Activated CD4-positive, alpha-beta T cell treated with anti-CD3 and anti-CD28 coated beads, Interleukin-2, amount 10 ng/mL, durations not matched to agents 7 days and 5 days (primary cell): Measurements from ENCODE around the gene GRIK2. TPM values are rescaled to one million over a fixed set of nuclear protein-coding genes. Genes with fewer than 3 reads are reported as not detected.

Experiments
- CTCF ChIA-PET: fragments of 350-600 bp; sonication (Branson Sonifier 250); formaldehyde crosslinking; loops from one replicate; lab custom pipeline; 2021; ENCODE audit warnings: antibody characterized with exemption; lab: Charles Lee
- POLR2A ChIA-PET: fragments of 350-600 bp; sonication (Branson Sonifier 250); formaldehyde crosslinking; loops from one replicate; lab custom pipeline; 2021; ENCODE audit warnings: antibody characterized with exemption; lab: Charles Lee
- DNase-seq: peaks from one replicate; pipeline ENCODE4 v3.0.0-alpha.2; 2020
- H3K27ac Mint-ChIP-seq: one replicate; pipeline ENCODE4 v1.8.0; 2021; ENCODE audit warnings: mild to moderate bottlenecking, moderate library complexity, mixed read lengths
- H3K27me3 Mint-ChIP-seq: one replicate; pipeline ENCODE4 v1.8.0; 2021; ENCODE audit warnings: mixed read lengths
- H3K36me3 Mint-ChIP-seq: one replicate; pipeline ENCODE4 v1.8.0; 2021; ENCODE audit warnings: low read depth, mixed read lengths
- H3K4me1 Mint-ChIP-seq: one replicate; pipeline ENCODE4 v1.8.0; 2021; ENCODE audit warnings: mixed read lengths
- H3K4me3 Mint-ChIP-seq: one replicate; pipeline ENCODE4 v1.8.0; 2021; ENCODE audit warnings: mild to moderate bottlenecking, moderate library complexity, mixed read lengths
- H3K9me3 Mint-ChIP-seq: one replicate; pipeline ENCODE4 v1.8.0; 2021; ENCODE audit warnings: mixed read lengths
- total RNA-seq, 2 experiments: library from RNA; stranded (reverse); gene quantifications; one replicate each; pipeline ENCODE4 v1.2.3, GENCODE V29; 2021

Gene GRIK2
- total RNA-seq, 2 experiments from 2014 or later = not detected

DNA sequence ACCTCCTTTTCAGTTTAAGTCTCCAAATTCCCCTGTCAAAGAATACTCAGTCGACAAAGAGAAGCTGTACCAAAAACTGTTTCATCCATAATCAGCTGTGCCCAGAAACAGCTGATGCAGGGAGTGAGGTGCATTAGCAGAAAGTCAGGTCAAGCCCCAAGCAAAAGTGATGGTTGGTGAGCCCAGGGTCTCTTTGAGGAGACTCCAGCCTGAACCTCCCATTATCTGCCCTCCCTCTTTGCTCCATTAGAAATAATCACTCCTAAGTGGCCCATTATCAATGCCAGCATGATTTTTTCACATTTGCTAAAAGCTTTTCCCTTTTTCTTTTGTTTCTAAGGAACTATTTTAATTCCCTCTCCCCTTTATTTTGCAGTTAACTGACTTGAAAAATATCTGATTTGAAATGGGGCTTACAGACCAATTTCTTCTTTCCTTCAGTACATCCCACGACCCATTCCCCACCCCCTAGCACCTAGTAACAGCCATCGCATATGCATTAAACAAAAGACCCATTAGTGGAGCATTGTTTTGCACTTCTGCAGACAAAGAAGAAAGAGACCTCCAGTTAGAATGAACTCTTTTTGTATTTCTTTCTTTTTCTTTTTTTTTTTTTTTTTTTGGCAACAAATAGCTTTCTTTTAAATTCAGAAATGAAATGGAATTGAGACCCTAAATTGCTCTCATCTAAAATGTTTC, 257.0 kb downstream of the GRIK2 start:
- ChIA-PET CTCF (no interaction called here), POLR2A (no interaction called here)
- Mint-ChIP-seq H3K4me1 (no peaks in the 10 kb centered on the region), H3K27me3 (no peaks in the 10 kb centered on the region), H3K4me3 (no peak overlapping the region), H3K9me3 (no peaks in the 10 kb centered on the region), H3K36me3 (no peaks in the 10 kb centered on the region), H3K27ac (no peak overlapping the region)
- no peak for DNase-seq

DNA sequence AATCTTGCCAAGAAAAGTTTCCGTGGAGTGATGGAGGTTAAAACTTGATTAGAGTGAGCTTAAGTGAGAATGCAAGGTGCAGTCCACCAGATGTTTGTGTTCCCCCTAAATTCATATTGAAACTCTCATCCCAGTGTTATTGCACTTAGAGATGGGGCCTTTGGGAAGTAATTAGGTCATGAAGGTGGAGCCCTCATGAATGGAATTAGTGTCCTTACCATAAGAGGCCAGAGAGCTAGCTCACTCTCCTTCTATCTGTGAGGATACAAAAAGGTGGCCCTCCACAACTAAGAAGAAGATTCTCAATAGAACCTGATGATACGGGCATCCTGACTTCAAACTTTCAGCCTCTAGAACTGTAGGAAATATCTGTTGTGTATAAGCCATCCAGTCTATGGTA, 258.6 kb downstream of the GRIK2 start:
- H3K4me3 Mint-ChIP-seq = no peak overlapping the region
- ChIA-PET CTCF (no interaction called here), POLR2A (no interaction called here)
- H3K27ac Mint-ChIP-seq = no peak overlapping the region
- no peaks in the 10 kb centered on the region for H3K9me3 Mint-ChIP-seq
- H3K4me1 Mint-ChIP-seq = no peaks in the 10 kb centered on the region
- H3K36me3 Mint-ChIP-seq = no peaks in the 10 kb centered on the region
- no peak for DNase-seq
- no peaks in the 10 kb centered on the region for H3K27me3 Mint-ChIP-seq

DNA sequence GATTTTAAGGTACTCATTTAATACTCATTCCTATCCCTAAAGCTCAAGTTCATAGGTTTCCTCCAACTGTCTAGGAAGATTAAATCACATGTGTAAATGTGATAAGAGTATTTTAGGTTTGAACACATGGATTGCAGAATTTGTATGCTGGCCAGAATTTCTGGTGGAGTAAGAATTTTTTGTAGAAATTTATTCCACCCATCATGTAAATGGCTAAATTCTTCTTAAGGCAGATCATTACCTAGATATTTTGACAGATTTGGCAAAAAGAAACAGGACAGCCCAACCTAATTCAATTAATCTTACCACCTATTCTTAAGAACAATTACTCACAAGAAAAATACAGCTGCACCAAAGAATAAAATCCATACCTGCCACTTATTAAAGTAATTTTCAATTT, 261.6 kb downstream of the GRIK2 start:
- no peak for DNase-seq
- no peak overlapping the region for H3K4me3 Mint-ChIP-seq
- no peak overlapping the region for H3K27ac Mint-ChIP-seq
- peaks cover 6% of the 10 kb centered on the region for H3K9me3 Mint-ChIP-seq
- ChIA-PET CTCF (no interaction called here), POLR2A (no interaction called here)
- H3K27me3 Mint-ChIP-seq = no peaks in the 10 kb centered on the region
- H3K36me3 Mint-ChIP-seq = no peaks in the 10 kb centered on the region
- no peaks in the 10 kb centered on the region for H3K4me1 Mint-ChIP-seq

DNA sequence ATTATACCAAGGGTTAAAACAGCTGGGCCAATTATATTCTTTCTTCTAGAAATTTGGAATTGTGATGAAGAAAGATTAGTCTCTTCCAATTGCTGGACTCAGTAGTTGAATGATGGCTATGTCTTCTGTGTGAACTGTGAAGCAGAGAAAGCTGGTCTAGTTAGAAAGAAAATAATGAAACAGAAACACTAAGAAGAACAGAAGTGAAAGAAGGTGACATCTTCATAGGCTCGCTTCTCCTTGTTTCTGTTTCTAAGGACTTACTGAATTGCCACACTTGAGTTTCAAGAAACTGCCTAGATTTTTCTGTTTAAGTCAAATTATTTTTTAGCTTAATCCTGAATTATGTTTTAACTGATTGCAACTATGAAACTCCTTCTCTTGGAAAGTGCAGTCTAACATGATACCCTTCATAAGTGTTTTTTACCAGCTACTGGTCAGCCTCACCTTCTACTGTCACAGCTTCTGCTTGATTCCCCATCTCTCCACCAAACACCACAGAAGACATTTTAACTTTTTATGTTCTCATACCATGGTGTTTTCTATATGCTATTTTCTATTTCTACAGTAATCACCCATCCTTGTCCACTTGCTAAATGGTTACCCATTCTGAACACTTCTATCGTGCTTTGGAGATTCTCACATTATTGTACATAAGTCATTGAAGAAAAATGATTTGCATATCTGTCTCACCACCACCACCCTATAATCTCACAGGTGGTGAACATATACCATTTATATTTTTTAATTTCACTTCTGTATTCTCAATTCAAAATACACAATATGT, 268.8 kb downstream of the GRIK2 start:
- POLR2A ChIA-PET = no interaction called here
- H3K4me1 Mint-ChIP-seq = no peaks in the 10 kb centered on the region
- no peak overlapping the region for H3K4me3 Mint-ChIP-seq
- H3K27me3 Mint-ChIP-seq = no peaks in the 10 kb centered on the region
- no peaks in the 10 kb centered on the region for H3K36me3 Mint-ChIP-seq
- H3K27ac Mint-ChIP-seq = no peak overlapping the region
- CTCF ChIA-PET = no interaction called here
- peaks cover 12% of the 10 kb centered on the region for H3K9me3 Mint-ChIP-seq
- DNase-seq = no peak

DNA sequence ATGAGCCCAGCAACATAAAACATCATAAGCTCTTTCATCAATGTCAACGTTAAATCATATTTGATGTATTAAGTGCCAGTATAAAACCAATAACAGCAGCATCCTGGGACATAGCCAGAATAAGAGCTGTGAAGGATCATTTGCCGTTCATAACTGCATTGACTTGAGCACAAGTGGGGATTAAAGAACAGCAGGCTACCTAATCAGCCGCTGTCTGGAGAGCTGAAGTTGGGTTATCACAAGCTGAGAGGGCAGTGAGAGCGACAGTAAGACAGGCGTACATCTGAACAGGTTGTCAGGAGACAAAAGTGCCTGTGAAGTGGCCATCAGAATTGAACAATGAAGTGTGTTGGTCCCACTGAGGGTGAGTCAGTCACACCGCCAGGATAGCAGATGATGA, 269.6 kb downstream of the GRIK2 start:
- no peak overlapping the region for H3K27ac Mint-ChIP-seq
- H3K4me1 Mint-ChIP-seq = no peaks in the 10 kb centered on the region
- no peaks in the 10 kb centered on the region for H3K36me3 Mint-ChIP-seq
- ChIA-PET POLR2A (no interaction called here), CTCF (no interaction called here)
- no peak for DNase-seq
- peaks cover 12% of the 10 kb centered on the region for H3K9me3 Mint-ChIP-seq
- H3K4me3 Mint-ChIP-seq = no peak overlapping the region
- no peaks in the 10 kb centered on the region for H3K27me3 Mint-ChIP-seq

DNA sequence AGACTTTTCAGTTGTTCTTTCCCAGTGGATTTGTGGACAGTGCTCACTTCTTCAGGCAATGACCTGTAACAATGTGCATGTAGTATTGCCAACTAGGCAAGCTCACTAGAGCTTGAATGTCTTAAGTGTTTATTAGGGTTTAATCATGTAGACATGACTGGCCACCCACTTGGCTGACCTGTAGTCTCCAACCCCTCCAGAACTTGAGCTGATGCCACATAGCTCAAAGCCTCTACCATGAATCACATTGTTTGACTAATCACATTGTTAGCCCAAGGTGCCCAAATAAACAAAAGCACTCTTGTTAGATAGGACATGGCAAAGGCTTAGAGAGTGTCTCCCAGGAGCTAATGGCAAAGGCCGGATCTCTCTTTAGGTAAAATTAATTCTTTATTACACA, 272.7 kb downstream of the GRIK2 start:
- Mint-ChIP-seq H3K27me3 (no peaks in the 10 kb centered on the region), H3K36me3 (no peaks in the 10 kb centered on the region), H3K4me3 (no peak overlapping the region), H3K9me3 (peaks cover 2% of the 10 kb centered on the region), H3K4me1 (no peaks in the 10 kb centered on the region), H3K27ac (no peak overlapping the region)
- ChIA-PET CTCF (no interaction called here), POLR2A (no interaction called here)
- no peak for DNase-seq

DNA sequence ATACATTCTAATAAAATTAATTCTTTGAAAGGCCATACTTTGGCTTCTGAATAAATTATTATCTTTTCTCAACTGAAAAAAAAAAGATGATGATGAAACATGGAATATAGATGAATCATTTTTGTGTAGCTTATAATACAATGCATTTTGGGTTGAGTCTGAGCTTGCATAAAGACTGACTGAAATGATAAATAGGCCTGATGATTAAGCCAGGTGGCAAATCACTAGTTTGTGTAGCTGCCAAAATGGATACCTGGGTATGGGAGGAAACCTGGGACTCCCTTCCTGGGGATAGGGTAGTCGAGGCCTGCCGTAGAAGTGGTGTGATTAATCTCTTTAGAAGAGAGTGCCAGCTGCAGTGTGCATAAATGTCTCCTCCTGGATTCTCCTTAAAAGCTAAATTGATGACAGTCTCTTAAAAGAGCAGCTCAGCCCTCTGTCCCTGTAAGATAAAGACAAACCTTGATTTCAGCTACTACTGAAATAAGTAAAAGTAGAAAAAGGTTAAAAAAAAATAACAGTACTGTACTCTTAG, 275.1 kb downstream of the GRIK2 start:
- Mint-ChIP-seq H3K4me3 (no peak overlapping the region), H3K9me3 (peaks cover 2% of the 10 kb centered on the region), H3K4me1 (no peaks in the 10 kb centered on the region), H3K36me3 (no peaks in the 10 kb centered on the region), H3K27me3 (no peaks in the 10 kb centered on the region), H3K27ac (no peak overlapping the region)
- ChIA-PET POLR2A (no interaction called here), CTCF (interaction anchor here (0.5 kb wide), 1 partner anchor 22 kb away, joined by 3 read pairs; no protein-coding TSS in a partner anchor)
- no peak for DNase-seq

DNA sequence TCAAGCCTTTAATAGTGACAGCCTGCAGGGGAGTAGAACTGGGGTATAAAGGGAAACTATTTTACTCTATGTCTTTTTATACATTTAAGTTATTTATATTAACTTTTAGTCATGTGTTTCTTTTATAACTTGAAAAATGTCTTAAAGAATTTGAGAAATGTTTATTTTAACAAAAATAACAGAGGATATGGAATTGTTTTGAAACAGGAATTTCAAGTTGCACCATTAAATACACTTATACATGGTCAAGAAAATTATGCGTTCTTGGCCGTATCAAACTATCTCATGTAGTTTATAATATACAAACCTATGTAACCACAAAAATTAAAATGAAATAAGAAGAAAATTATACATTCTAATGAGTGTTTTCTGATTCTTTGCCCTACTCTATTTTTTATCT, 282.7 kb downstream of the GRIK2 start:
- no peak overlapping the region for H3K27ac Mint-ChIP-seq
- no peaks in the 10 kb centered on the region for H3K27me3 Mint-ChIP-seq
- DNase-seq = no peak
- ChIA-PET CTCF (no interaction called here), POLR2A (no interaction called here)
- H3K36me3 Mint-ChIP-seq = no peaks in the 10 kb centered on the region
- no peaks in the 10 kb centered on the region for H3K4me1 Mint-ChIP-seq
- no peaks in the 10 kb centered on the region for H3K9me3 Mint-ChIP-seq
- H3K4me3 Mint-ChIP-seq = no peak overlapping the region

DNA sequence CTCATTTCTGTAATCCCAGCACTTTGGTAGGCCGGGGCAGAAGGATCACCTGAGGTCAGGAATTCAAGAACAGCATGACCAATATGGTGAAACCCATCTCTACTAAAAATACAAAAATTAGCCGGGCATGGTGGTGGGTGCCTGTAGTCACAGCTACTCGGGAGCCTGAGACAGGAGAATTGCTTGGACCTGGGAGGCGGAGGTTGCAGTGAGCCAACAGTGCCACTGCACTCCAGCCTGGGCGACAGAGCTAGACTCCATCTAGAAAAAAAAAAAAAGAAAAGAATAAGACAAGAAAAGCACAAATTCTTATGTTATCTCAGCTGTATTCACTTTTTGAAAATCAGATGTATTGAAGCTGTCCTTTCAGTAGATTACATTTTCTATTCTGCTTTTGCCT, 289.4 kb downstream of the GRIK2 start:
- Mint-ChIP-seq H3K27ac (no peak overlapping the region), H3K27me3 (no peaks in the 10 kb centered on the region), H3K4me1 (no peaks in the 10 kb centered on the region), H3K9me3 (no peaks in the 10 kb centered on the region), H3K4me3 (no peak overlapping the region), H3K36me3 (no peaks in the 10 kb centered on the region)
- DNase-seq = no peak
- CTCF ChIA-PET = no interaction called here
- POLR2A ChIA-PET = no interaction called here

DNA sequence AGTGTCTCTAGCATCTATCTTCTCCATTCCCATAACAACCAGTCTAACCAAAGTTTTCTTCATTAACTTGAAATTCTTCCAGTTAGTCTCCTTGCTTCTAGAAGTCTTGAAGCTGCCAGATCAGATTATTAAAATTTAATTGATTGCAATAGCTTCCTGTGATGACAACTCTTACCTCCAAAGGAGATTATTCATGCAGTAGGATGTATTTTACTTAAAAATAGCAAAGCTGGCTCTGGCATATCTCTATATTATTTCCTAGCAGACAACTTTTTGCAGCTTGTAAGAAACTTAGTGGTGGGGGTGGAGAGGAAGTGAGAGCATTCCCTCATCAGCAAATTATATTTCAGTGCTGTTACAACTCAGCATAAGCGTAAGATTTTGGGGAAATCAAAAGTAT, 290.4 kb downstream of the GRIK2 start:
- Mint-ChIP-seq H3K27ac (no peak overlapping the region), H3K36me3 (no peaks in the 10 kb centered on the region), H3K4me1 (no peaks in the 10 kb centered on the region), H3K27me3 (no peaks in the 10 kb centered on the region), H3K4me3 (no peak overlapping the region), H3K9me3 (no peaks in the 10 kb centered on the region)
- no peak for DNase-seq
- ChIA-PET POLR2A (no interaction called here), CTCF (no interaction called here)

DNA sequence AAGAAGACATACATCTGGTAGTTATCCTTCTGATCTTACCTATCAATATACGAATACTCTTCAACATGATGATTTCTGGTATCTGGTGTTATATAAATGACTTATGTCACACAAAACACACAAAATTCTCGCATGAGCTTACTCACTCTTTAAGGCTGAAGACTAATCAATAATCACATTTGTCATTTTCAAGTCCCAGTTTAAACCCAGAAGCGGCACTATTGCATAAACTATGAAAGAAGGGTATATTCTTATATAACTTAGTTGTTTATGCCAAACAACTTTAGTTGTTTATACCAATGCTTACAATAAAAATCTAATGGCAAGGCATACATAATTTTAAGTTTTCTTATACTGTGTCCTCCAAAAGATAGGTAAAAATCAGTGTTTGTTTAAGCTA, 293.1 kb downstream of the GRIK2 start:
- H3K36me3 Mint-ChIP-seq = no peaks in the 10 kb centered on the region
- CTCF ChIA-PET = no interaction called here
- no peaks in the 10 kb centered on the region for H3K27me3 Mint-ChIP-seq
- H3K27ac Mint-ChIP-seq = no peak overlapping the region
- no peaks in the 10 kb centered on the region for H3K9me3 Mint-ChIP-seq
- DNase-seq = no peak
- H3K4me3 Mint-ChIP-seq = no peak overlapping the region
- POLR2A ChIA-PET = no interaction called here
- H3K4me1 Mint-ChIP-seq = no peaks in the 10 kb centered on the region

DNA sequence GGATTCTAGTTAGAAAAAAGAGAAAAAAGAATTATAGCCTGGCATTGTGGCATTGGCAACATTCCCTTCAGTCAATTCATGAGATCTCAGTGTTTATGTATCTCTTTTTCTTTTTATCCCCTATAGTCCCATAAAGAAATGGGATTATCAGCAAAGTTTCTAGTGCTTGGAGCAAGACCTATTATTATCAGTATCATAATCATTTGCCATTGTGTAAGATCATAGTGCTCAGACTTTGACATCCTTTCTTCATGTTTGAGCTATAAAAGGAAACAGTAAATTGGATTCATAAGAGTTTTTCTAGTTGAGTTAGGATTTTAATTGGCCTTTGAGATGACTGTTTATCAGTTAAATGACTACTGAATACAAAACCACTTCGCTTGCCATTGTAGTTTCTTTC, 295.6 kb downstream of the GRIK2 start:
- no peak overlapping the region for H3K27ac Mint-ChIP-seq
- no peaks in the 10 kb centered on the region for H3K36me3 Mint-ChIP-seq
- no peak for DNase-seq
- no peaks in the 10 kb centered on the region for H3K27me3 Mint-ChIP-seq
- H3K9me3 Mint-ChIP-seq = no peaks in the 10 kb centered on the region
- CTCF ChIA-PET = no interaction called here
- no peak overlapping the region for H3K4me3 Mint-ChIP-seq
- POLR2A ChIA-PET = no interaction called here
- no peaks in the 10 kb centered on the region for H3K4me1 Mint-ChIP-seq

DNA sequence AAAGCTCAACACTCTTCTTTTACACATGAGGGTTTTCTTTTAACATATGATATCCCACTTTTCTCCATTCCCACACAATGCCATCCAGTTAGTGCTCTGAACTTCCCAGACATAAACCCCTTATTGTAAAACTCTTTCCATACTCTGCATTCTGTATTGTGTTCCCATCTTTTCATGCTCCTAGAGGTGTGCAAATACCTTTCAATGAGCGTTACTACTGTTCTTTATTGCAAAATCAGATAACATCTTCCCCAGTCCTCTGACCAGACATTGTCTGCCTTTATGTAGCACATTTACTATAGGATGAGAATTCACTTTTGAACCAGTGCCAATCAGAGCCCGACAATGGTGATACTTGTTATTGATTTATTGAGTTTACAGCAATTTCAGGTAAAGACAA, 296.2 kb downstream of the GRIK2 start:
- Mint-ChIP-seq H3K27ac (no peak overlapping the region), H3K4me3 (no peak overlapping the region), H3K9me3 (no peaks in the 10 kb centered on the region), H3K36me3 (no peaks in the 10 kb centered on the region), H3K4me1 (no peaks in the 10 kb centered on the region), H3K27me3 (no peaks in the 10 kb centered on the region)
- CTCF ChIA-PET = no interaction called here
- POLR2A ChIA-PET = no interaction called here
- no peak for DNase-seq
